ENCODE measurements around the gene PRKAG2. TPM values are rescaled to one million over a fixed set of nuclear protein-coding genes. Genes with fewer than 3 reads are reported as not detected.
A peak's percentile ranks its signal among the peaks of the same experiment; 100 is the strongest.
"Not testable (repeated sequence)": the region's sequence is repeated elsewhere in the genome, so short reads cannot be mapped to it uniquely, and the experiment has no call there.

Gene PRKAG2
- total and polyA plus RNA-seq, 4 donors: 36.7 to 46.1 (median 40.0) TPM

GRCh38 chr7:151588982-151589381 is 287.9 kb downstream of the PRKAG2 start:
- H3K4me3 ChIP-seq (ENCODE audit: low read depth, low read length): no peak overlapping the region
- H3K9me3 ChIP-seq (ENCODE audit: control insufficient read depth, insufficient read depth, low read length): no peaks in the 10 kb centered on the region
- no peak for DNase-seq (ENCODE audit: low read depth in 4 of 6, low spot score in 6 of 6)
- H3K27ac ChIP-seq (ENCODE audit: low read depth, low read length): no peak overlapping the region
- WGBS (ENCODE audit: insufficient coverage): 89% methylated on average over 9 of the region's 9 CpGs
- peaks cover 14% of the 10 kb centered on the region for H3K36me3 ChIP-seq (ENCODE audit: control insufficient read depth, insufficient read depth, low read length)
- peaks cover 14% of the 10 kb centered on the region for H3K4me1 ChIP-seq (ENCODE audit: control insufficient read depth, insufficient read depth, low read length)
- no peaks in the 10 kb centered on the region for H3K27me3 ChIP-seq (ENCODE audit: control insufficient read depth, insufficient read depth, low read length)

- no peak overlapping the region for H3K4me3 ChIP-seq (ENCODE audit: low read depth, low read length)
- H3K4me1 ChIP-seq (ENCODE audit: control insufficient read depth, insufficient read depth, low read length): peaks cover 14% of the 10 kb centered on the region
- H3K27me3 ChIP-seq (ENCODE audit: control insufficient read depth, insufficient read depth, low read length): no peaks in the 10 kb centered on the region
- WGBS (ENCODE audit: insufficient coverage): 83% methylated on average over 8 of the region's 14 CpGs
- H3K36me3 ChIP-seq (ENCODE audit: control insufficient read depth, insufficient read depth, low read length): peaks cover 7% of the 10 kb centered on the region
- H3K27ac ChIP-seq (ENCODE audit: low read depth, low read length): no peak overlapping the region
- no peak for DNase-seq (ENCODE audit: low read depth in 4 of 6, low spot score in 6 of 6)
- H3K9me3 ChIP-seq (ENCODE audit: control insufficient read depth, insufficient read depth, low read length): no peaks in the 10 kb centered on the region
Observed at GRCh38 chr7:151586531-151587260, 290.2 kb downstream of the PRKAG2 start.

- DNase-seq (ENCODE audit: low read depth in 4 of 6, low spot score in 6 of 6): peak in 1 of 6 donors; percentile 80
- Histone ChIP-seq H3K27me3 (ENCODE audit: control insufficient read depth, insufficient read depth, low read length) (no peaks in the 10 kb centered on the region), H3K9me3 (ENCODE audit: control insufficient read depth, insufficient read depth, low read length) (no peaks in the 10 kb centered on the region), H3K4me3 (ENCODE audit: low read depth, low read length) (no peak overlapping the region), H3K4me1 (ENCODE audit: control insufficient read depth, insufficient read depth, low read length) (peaks cover 14% of the 10 kb centered on the region), H3K36me3 (ENCODE audit: control insufficient read depth, insufficient read depth, low read length) (peaks cover 6% of the 10 kb centered on the region), H3K27ac (ENCODE audit: low read depth, low read length) (no peak overlapping the region)
- 75% methylated on average over 15 of the region's 18 CpGs for WGBS (ENCODE audit: insufficient coverage)
Observed at GRCh38 chr7:151585744-151586393, 291.0 kb downstream of the PRKAG2 start.

GRCh38 chr7:151581741-151582140 is 295.2 kb downstream of the PRKAG2 start:
- Histone ChIP-seq H3K4me3 (ENCODE audit: low read depth, low read length) (no peak overlapping the region), H3K27me3 (ENCODE audit: control insufficient read depth, insufficient read depth, low read length) (no peaks in the 10 kb centered on the region), H3K9me3 (ENCODE audit: control insufficient read depth, insufficient read depth, low read length) (no peaks in the 10 kb centered on the region), H3K4me1 (ENCODE audit: control insufficient read depth, insufficient read depth, low read length) (peaks cover 4% of the 10 kb centered on the region), H3K27ac (ENCODE audit: low read depth, low read length) (no peak overlapping the region), H3K36me3 (ENCODE audit: control insufficient read depth, insufficient read depth, low read length) (peaks cover 6% of the 10 kb centered on the region)
- no peak for DNase-seq (ENCODE audit: low read depth in 4 of 6, low spot score in 6 of 6)
- WGBS (ENCODE audit: insufficient coverage): 94% methylated on average over 7 of the region's 8 CpGs

- peaks cover 6% of the 10 kb centered on the region for H3K36me3 ChIP-seq (ENCODE audit: control insufficient read depth, insufficient read depth, low read length)
- no peak overlapping the region for H3K27ac ChIP-seq (ENCODE audit: low read depth, low read length)
- no peaks in the 10 kb centered on the region for H3K27me3 ChIP-seq (ENCODE audit: control insufficient read depth, insufficient read depth, low read length)
- DNase-seq (ENCODE audit: low read depth in 4 of 6, low spot score in 6 of 6): no peak
- H3K4me3 ChIP-seq (ENCODE audit: low read depth, low read length): no peak overlapping the region
- WGBS (ENCODE audit: insufficient coverage): no CpG with 5 or more reads among the region's 2 CpGs
- H3K4me1 ChIP-seq (ENCODE audit: control insufficient read depth, insufficient read depth, low read length): no peaks in the 10 kb centered on the region
- H3K9me3 ChIP-seq (ENCODE audit: control insufficient read depth, insufficient read depth, low read length): no peaks in the 10 kb centered on the region
Observed at GRCh38 chr7:151579644-151580043, 297.3 kb downstream of the PRKAG2 start.

GRCh38 chr7:151575410-151575809 is 301.5 kb downstream of the PRKAG2 start:
- no peak for DNase-seq (ENCODE audit: low read depth in 4 of 6, low spot score in 6 of 6)
- no peak overlapping the region for H3K4me3 ChIP-seq (ENCODE audit: low read depth, low read length)
- peaks cover 7% of the 10 kb centered on the region for H3K36me3 ChIP-seq (ENCODE audit: control insufficient read depth, insufficient read depth, low read length)
- H3K27me3 ChIP-seq (ENCODE audit: control insufficient read depth, insufficient read depth, low read length): no peaks in the 10 kb centered on the region
- H3K9me3 ChIP-seq (ENCODE audit: control insufficient read depth, insufficient read depth, low read length): no peaks in the 10 kb centered on the region
- no peaks in the 10 kb centered on the region for H3K4me1 ChIP-seq (ENCODE audit: control insufficient read depth, insufficient read depth, low read length)
- H3K27ac ChIP-seq (ENCODE audit: low read depth, low read length): no peak overlapping the region
- WGBS (ENCODE audit: insufficient coverage): 68% methylated on average over 3 of the region's 7 CpGs

- not testable (repeated sequence) for H3K36me3 ChIP-seq (ENCODE audit: control insufficient read depth, insufficient read depth, low read length); H3K9me3 ChIP-seq (ENCODE audit: control insufficient read depth, insufficient read depth, low read length); DNase-seq (ENCODE audit: low read depth in 4 of 6, low spot score in 6 of 6); H3K27me3 ChIP-seq (ENCODE audit: control insufficient read depth, insufficient read depth, low read length); H3K4me1 ChIP-seq (ENCODE audit: control insufficient read depth, insufficient read depth, low read length); H3K4me3 ChIP-seq (ENCODE audit: low read depth, low read length); H3K27ac ChIP-seq (ENCODE audit: low read depth, low read length)
- WGBS (ENCODE audit: insufficient coverage): 86% methylated on average over 1 of the region's 3 CpGs
Observed at GRCh38 chr7:151573046-151573445, 303.9 kb downstream of the PRKAG2 start.

GRCh38 chr7:151572136-151572535 is 304.8 kb downstream of the PRKAG2 start:
- Histone ChIP-seq H3K4me1 (ENCODE audit: control insufficient read depth, insufficient read depth, low read length) (no peaks in the 10 kb centered on the region), H3K36me3 (ENCODE audit: control insufficient read depth, insufficient read depth, low read length) (peaks cover 7% of the 10 kb centered on the region), H3K27ac (ENCODE audit: low read depth, low read length) (no peak overlapping the region), H3K27me3 (ENCODE audit: control insufficient read depth, insufficient read depth, low read length) (no peaks in the 10 kb centered on the region), H3K4me3 (ENCODE audit: low read depth, low read length) (no peak overlapping the region), H3K9me3 (ENCODE audit: control insufficient read depth, insufficient read depth, low read length) (no peaks in the 10 kb centered on the region)
- no peak for DNase-seq (ENCODE audit: low read depth in 4 of 6, low spot score in 6 of 6)
- WGBS (ENCODE audit: insufficient coverage): no CpG with 5 or more reads among the region's 2 CpGs

- Histone ChIP-seq H3K27ac (ENCODE audit: low read depth, low read length) (no peak overlapping the region), H3K36me3 (ENCODE audit: control insufficient read depth, insufficient read depth, low read length) (peaks cover 7% of the 10 kb centered on the region), H3K9me3 (ENCODE audit: control insufficient read depth, insufficient read depth, low read length) (no peaks in the 10 kb centered on the region), H3K4me3 (ENCODE audit: low read depth, low read length) (no peak overlapping the region), H3K27me3 (ENCODE audit: control insufficient read depth, insufficient read depth, low read length) (no peaks in the 10 kb centered on the region), H3K4me1 (ENCODE audit: control insufficient read depth, insufficient read depth, low read length) (no peaks in the 10 kb centered on the region)
- WGBS (ENCODE audit: insufficient coverage): no CpG with 5 or more reads among the region's 5 CpGs
- DNase-seq (ENCODE audit: low read depth in 4 of 6, low spot score in 6 of 6): no peak
Observed at GRCh38 chr7:151571471-151571870, 305.4 kb downstream of the PRKAG2 start.

GRCh38 chr7:151570366-151570915 is 306.5 kb downstream of the PRKAG2 start:
- H3K27me3 ChIP-seq (ENCODE audit: control insufficient read depth, insufficient read depth, low read length): no peaks in the 10 kb centered on the region
- H3K9me3 ChIP-seq (ENCODE audit: control insufficient read depth, insufficient read depth, low read length): no peaks in the 10 kb centered on the region
- peak in 2 of 6 donors; percentile 36 to 67 for DNase-seq (ENCODE audit: low read depth in 4 of 6, low spot score in 6 of 6)
- no peak overlapping the region for H3K4me3 ChIP-seq (ENCODE audit: low read depth, low read length)
- H3K4me1 ChIP-seq (ENCODE audit: control insufficient read depth, insufficient read depth, low read length): no peaks in the 10 kb centered on the region
- H3K36me3 ChIP-seq (ENCODE audit: control insufficient read depth, insufficient read depth, low read length): peaks cover 4% of the 10 kb centered on the region
- no peak overlapping the region for H3K27ac ChIP-seq (ENCODE audit: low read depth, low read length)
